H1 (cell line): ENCODE measurements around the gene RAB35. TPM values are rescaled to one million over a fixed set of nuclear protein-coding genes. Genes with fewer than 3 reads are reported as not detected.

Experiments
- CTCF ChIA-PET: fragments of 300-600 bp; sonication (Branson Sonifier 250); formaldehyde crosslinking; loops from one replicate; lab custom pipeline; 2021; ENCODE audit not compliant: partially characterized antibody; lab: Charles Lee
- POLR2A ChIA-PET: fragments of 300-600 bp; sonication (Branson Sonifier 250); formaldehyde crosslinking; loops from one replicate; lab custom pipeline; 2021; ENCODE audit warnings: inconsistent platforms; ENCODE audit not compliant: partially characterized antibody; lab: Charles Lee
- DNase-seq, 2 experiments: peaks; one replicate each; pipeline versions ENCODE4 v3.0.0 to v3.0.0-alpha.2; 2010 to 2022; ENCODE audit warnings: low spot score in 2 of 2, low read depth in 1 of 2, mixed read lengths in 1 of 2
- FAIRE-seq: peaks from 2 replicates; lab custom pipeline; 2011; peaks lifted over from hg19 to GRCh38; lab: Jason Lieb, UNC
- H2AFZ ChIP-seq: 2 replicates; pipeline ENCODE4 v1.8.1; 2012; ENCODE audit warnings: low read length, inconsistent platforms
- H2AK5ac ChIP-seq: 2 replicates; pipeline ENCODE4 v1.6.1; 2013; ENCODE audit warnings: low read depth, low read length
- H2BK120ac ChIP-seq: replicated peaks from 2 replicates; pipeline ENCODE3; 2013; ENCODE audit warnings: low read depth, low read length, inconsistent platforms
- H2BK12ac ChIP-seq: 2 replicates; pipeline ENCODE4 v1.6.1; 2013; ENCODE audit warnings: low read depth, low read length
- H2BK15ac ChIP-seq: 2 replicates; pipeline ENCODE4 v1.6.1; 2013; ENCODE audit warnings: low read length
- H2BK20ac ChIP-seq: 2 replicates; pipeline ENCODE4 v1.6.1; 2013; ENCODE audit warnings: low read length
- H2BK5ac ChIP-seq: 2 replicates; pipeline ENCODE4 v1.6.1; 2013; ENCODE audit warnings: low read depth, low read length
- H3K14ac ChIP-seq: 2 replicates; pipeline ENCODE4 v1.6.1; 2013; ENCODE audit warnings: inconsistent platforms; ENCODE audit not compliant: insufficient read length
- H3K18ac ChIP-seq: 2 replicates; pipeline ENCODE4 v1.6.1; 2013; ENCODE audit warnings: low read length; ENCODE audit errors: extremely low read depth
- H3K23ac ChIP-seq: 2 replicates; pipeline ENCODE4 v1.6.1; 2013; ENCODE audit warnings: inconsistent platforms; ENCODE audit not compliant: insufficient read length
- H3K23me2 ChIP-seq: 2 replicates; pipeline ENCODE4 v1.6.1; 2013; ENCODE audit warnings: low read depth, low read length
- H3K27ac ChIP-seq: 2 replicates; pipeline ENCODE4 v1.6.1; 2011; ENCODE audit warnings: low read depth, low read length, inconsistent platforms
- H3K27me3 ChIP-seq, 4 experiments: replicated peaks in 1 of 4; 1 replicate in 1 of 4; 2 replicates in 3 of 4; pipeline versions ENCODE4 v1.6.1 to v1.8.1; 2011 to 2013; ENCODE audit warnings: low read length in 3 of 4, mild to moderate bottlenecking in 3 of 4, inconsistent platforms in 2 of 4, mixed read lengths in 2 of 4, moderate library complexity in 1 of 4; ENCODE audit not compliant: control insufficient read depth in 3 of 4, insufficient read depth in 3 of 4; ENCODE audit errors: extremely low read depth in 1 of 4
- H3K36me3 ChIP-seq, 4 experiments: 2 replicates each; pipeline versions ENCODE4 v1.6.1 to v1.8.1; 2011 to 2013; ENCODE audit warnings: mild to moderate bottlenecking in 4 of 4, low read length in 3 of 4, moderate library complexity in 2 of 4, control low read depth in 1 of 4, inconsistent platforms in 1 of 4; ENCODE audit not compliant: insufficient read depth in 4 of 4, control insufficient read depth in 2 of 4
- H3K4ac ChIP-seq: replicated peaks from 2 replicates; pipeline ENCODE3; 2013; ENCODE audit warnings: low read length, low read depth, mixed read lengths, inconsistent platforms; ENCODE audit not compliant: insufficient read length
- H3K4me1 ChIP-seq, 4 experiments: replicated peaks in 1 of 4; 1 replicate in 1 of 4; 2 replicates in 3 of 4; pipeline versions ENCODE4 v1.6.1 to v1.8.1; 2011 to 2013; ENCODE audit warnings: low read length in 3 of 4, inconsistent platforms in 2 of 4, mixed read lengths in 1 of 4; ENCODE audit not compliant: insufficient read depth in 4 of 4, control insufficient read depth in 3 of 4
- H3K4me2 ChIP-seq, 2 experiments: 2 replicates each; pipeline versions ENCODE4 v1.6.1 to v1.8.1; 2011 to 2013; ENCODE audit warnings: low read depth in 2 of 2, low read length in 2 of 2, control low read depth in 1 of 2, inconsistent platforms in 1 of 2, mild to moderate bottlenecking in 1 of 2; ENCODE audit not compliant: insufficient read depth in 1 of 2
- H3K4me3 ChIP-seq, 4 experiments: fragments of 200-600, 300-600 bp in 1 of 4; sonication (generic), shearing (Covaris generic), sonication (Bioruptor Twin) in 1 of 4; 2 replicates each; pipeline versions ENCODE4 v1.5.1 to v1.8.1; 2011 to 2016; ENCODE audit warnings: low read length in 4 of 4, low read depth in 3 of 4, control low read depth in 2 of 4, inconsistent platforms in 2 of 4, mild to moderate bottlenecking in 2 of 4, mixed read lengths in 1 of 4, moderate library complexity in 1 of 4; ENCODE audit not compliant: insufficient read depth in 2 of 4; ENCODE audit errors: extremely low read depth in 1 of 4
- H3K56ac ChIP-seq: replicated peaks from 2 replicates; pipeline ENCODE3; 2013; ENCODE audit warnings: low read depth, mild to moderate bottlenecking, mixed read lengths, low read length, inconsistent platforms; ENCODE audit not compliant: insufficient read length
- H3K79me1 ChIP-seq: 2 replicates; pipeline ENCODE4 v1.6.1; 2013; ENCODE audit warnings: low read depth, low read length, control low read depth
- H3K79me2 ChIP-seq, 2 experiments: 2 replicates each; pipeline versions ENCODE4 v1.6.1 to v1.8.1; 2012 to 2013; ENCODE audit warnings: low read length in 2 of 2, mild to moderate bottlenecking in 2 of 2, inconsistent platforms in 1 of 2; ENCODE audit not compliant: insufficient read depth in 2 of 2, control insufficient read depth in 1 of 2
- H3K9ac ChIP-seq, 4 experiments: replicated peaks in 1 of 4; 1 replicate in 1 of 4; 2 replicates in 3 of 4; pipeline versions ENCODE4 v1.6.1 to v1.8.1; 2011 to 2013; ENCODE audit warnings: low read depth in 3 of 4, low read length in 3 of 4, control low read depth in 2 of 4, mild to moderate bottlenecking in 2 of 4, moderate library complexity in 2 of 4, inconsistent platforms in 1 of 4; ENCODE audit errors: extremely low read depth in 1 of 4
- H3K9me3 ChIP-seq, 2 experiments: 2 replicates each; pipeline versions ENCODE4 v1.6.1 to v1.8.1; 2012 to 2013; ENCODE audit warnings: mild to moderate bottlenecking in 2 of 2, moderate library complexity in 2 of 2, control low read depth in 1 of 2, inconsistent platforms in 1 of 2, low read depth in 1 of 2, low read length in 1 of 2, mixed read lengths in 1 of 2; ENCODE audit not compliant: insufficient read depth in 2 of 2
- H4K20me1 ChIP-seq, 2 experiments: replicated peaks in 1 of 2; 2 replicates each; pipeline versions ENCODE3 to v1.8.1; 2011 to 2013; ENCODE audit warnings: inconsistent platforms in 2 of 2, low read length in 2 of 2, mild to moderate bottlenecking in 1 of 2; ENCODE audit not compliant: insufficient read depth in 2 of 2, control insufficient read depth in 1 of 2
- H4K5ac ChIP-seq: 2 replicates; pipeline ENCODE4 v1.6.1; 2013; ENCODE audit warnings: low read length, low read depth, mixed read lengths, inconsistent platforms; ENCODE audit not compliant: insufficient read length
- H4K8ac ChIP-seq: 2 replicates; pipeline ENCODE4 v1.8.0; 2013; ENCODE audit warnings: mild to moderate bottlenecking, moderate library complexity, low read length, inconsistent platforms; ENCODE audit not compliant: insufficient read depth; ENCODE audit errors: extremely low read depth
- H4K91ac ChIP-seq: replicated peaks from 2 replicates; pipeline ENCODE3; 2013; ENCODE audit warnings: low read length, mixed read lengths, inconsistent platforms; ENCODE audit not compliant: insufficient read length
- CTBP2 ChIP-seq: IDR thresholded peaks from 2 replicates; pipeline ENCODE4 v1.7.0; 2011; ENCODE audit warnings: borderline replicate concordance, mild to moderate bottlenecking, moderate library complexity, mixed read lengths, low read length; ENCODE audit not compliant: insufficient read depth, insufficient read length
- JUND ChIP-seq: IDR thresholded peaks from 2 replicates; pipeline ENCODE4 v1.6.1; 2011; ENCODE audit warnings: mild to moderate bottlenecking, improper control_type of control experiment, low read length
- RAD21 ChIP-seq, 2 experiments: IDR thresholded peaks in 1 of 2; conservative IDR thresholded peaks in 1 of 2; 2 replicates each; pipeline ENCODE4 v1.6.1; 2011; ENCODE audit warnings: low read depth in 2 of 2, low read length in 2 of 2, improper control_type of control experiment in 1 of 2, inconsistent platforms in 1 of 2, mild to moderate bottlenecking in 1 of 2, moderate library complexity in 1 of 2
- RNF2 ChIP-seq: fragments of 200-900, 300-1000 bp; sonication (generic); IDR thresholded peaks from 2 replicates; pipeline ENCODE4 v1.7.1; 2016; ENCODE audit warnings: borderline replicate concordance, low read depth, mild to moderate bottlenecking, antibody characterized with exemption, low read length; ENCODE audit not compliant: poor library complexity, severe bottlenecking; ENCODE audit errors: missing control alignments
- SP2 ChIP-seq: IDR thresholded peaks from 2 replicates; pipeline ENCODE4 v1.6.1; 2012; ENCODE audit warnings: mild to moderate bottlenecking, low read length, inconsistent platforms
- TBP ChIP-seq: IDR thresholded peaks from 2 replicates; pipeline ENCODE4 v1.6.1; 2011; ENCODE audit warnings: low read depth, low read length, improper control_type of control experiment
- WGBS, 2 experiments: shearing (Covaris generic) in 1 of 2; methylation state at CpG; one replicate each; pipeline versions ENCODE4 v1.1.6 to v1.1.7; 2013 to 2015; ENCODE audit warnings: low lambda C conversion rate in 2 of 2, mixed read lengths in 2 of 2, inconsistent platforms in 1 of 2, low coverage in 1 of 2, missing lambda C conversion rate in 1 of 2; ENCODE audit not compliant: insufficient replicate concordance in 2 of 2, insufficient coverage in 1 of 2, insufficient read length in 1 of 2; ENCODE audit errors: extremely low coverage in 1 of 2, missing lambda C conversion rate in 1 of 2; 5-methylcytosine and 5-hydroxymethylcytosine counted together
- polyA plus RNA-seq, 7 experiments: library from polyadenylated mRNA; depleted of rRNA in 3 of 7; stranded (reverse) in 5 of 7; unstranded in 2 of 7; fragments of >200 nt in 5 of 7; fragments of 200-250 nt in 2 of 7; gene quantifications; 1 replicate in 5 of 7; 2 replicates in 1 of 7; 4 replicates in 1 of 7; pipeline versions ENCODE4 v1.2.1 to v1.2.3, GENCODE V29; 2011 to 2013; ENCODE audit warnings: missing spikeins in 2 of 7, mixed read lengths in 2 of 7
- total RNA-seq: library from RNA; stranded (reverse); fragmentation: NEBNext Ultra II Directional; extraction: Animal tissue kit (Norgen Biotek cat#: 25700); gene quantifications from 2 replicates; pipeline ENCODE4 v1.2.1, GENCODE V29; 2021
- TF ChIP-seq, protein P1 (sequence below), 3 experiments: IDR thresholded peaks; 1 replicate in 2 of 3; 2 replicates in 1 of 3; pipeline versions ENCODE4 v1.5.1 to v1.6.1; 2011; ENCODE audit warnings: low read length in 3 of 3, mild to moderate bottlenecking in 3 of 3, inconsistent platforms in 2 of 3, low read depth in 1 of 3, moderate library complexity in 1 of 3; ENCODE audit not compliant: insufficient read depth in 1 of 3; ENCODE audit errors: control extremely low read depth in 1 of 3

RAB35 gene
- total and polyA plus RNA-seq, 2 of the 8 experiments (the other 6 are each of a cell fraction or from before 2014, with no cell fraction given) = 33.4 to 39.0 TPM

GRCh38 chr12:120102189-120103043 is 14.1 kb downstream of the RAB35 start:
- ChIA-PET CTCF (interaction anchor here (1.1 to 2.6 kb wide), 8 partner anchors 8 to 164 kb away, joined by 3 to 12 read pairs (median 4); partner anchors contain the start of gene RAB35), POLR2A (interaction anchor here (0.6 to 6.3 kb wide), 12 partner anchors 8 to 189 kb away, joined by 3 to 52 read pairs (median 6); partner anchors contain the start of genes RAB35, RNU4-2 and RPLP0)
- DNase-seq = peak in 1 of 2 experiments; percentile 58
- peaks cover 0 to 47% of the 10 kb centered on the region in 2 experiments; a peak in 3 of 4 replicates for H3K79me2 ChIP-seq
- no peak overlapping the region for H3K4me3 ChIP-seq
- H4K8ac ChIP-seq = no peak overlapping the region; the same call in 1 of the 2 replicates
- H2BK15ac ChIP-seq = no peak overlapping the region; the same call in 1 of the 2 replicates
- no peak overlapping the region for H2BK12ac ChIP-seq
- H3K14ac ChIP-seq = no peak overlapping the region
- H3K4me1 ChIP-seq = peaks cover 0 to 9% (median 5%) of the 10 kb centered on the region in 4 experiments; a peak in 5 of 7 replicates
- no peak overlapping the region; a peak in 1 of 7 replicates for H3K9ac ChIP-seq
- H3K36me3 ChIP-seq = peaks cover 0 to 15% (median 5%) of the 10 kb centered on the region in 4 experiments; a peak in 6 of 8 replicates
- H3K4ac ChIP-seq = no peak overlapping the region
- H4K91ac ChIP-seq = no peak overlapping the region
- peak overlapping the region; percentile 25 for H3K56ac ChIP-seq
- H2BK120ac ChIP-seq = no peak overlapping the region
- 90% methylated on average over 25 of the region's 30 CpGs; no CpG with 5 or more reads in 1 of the 2 experiments for WGBS, 2 experiments
- H2BK5ac ChIP-seq = no peak overlapping the region
- H3K27me3 ChIP-seq = no peaks in the 10 kb centered on the region
- peaks cover 10% of the 10 kb centered on the region; the same call in 1 of the 2 replicates for H3K79me1 ChIP-seq
- no peak overlapping the region for H3K23ac ChIP-seq
- no peak overlapping the region for H2BK20ac ChIP-seq
- H3K18ac ChIP-seq = no peak overlapping the region
- H2AFZ ChIP-seq = no peak overlapping the region
- no peaks in the 10 kb centered on the region for H3K9me3 ChIP-seq
- peak overlapping the region; percentile 7; the same call in 1 of the 2 replicates for H3K27ac ChIP-seq
- no peaks in the 10 kb centered on the region for H3K23me2 ChIP-seq
- no peak for FAIRE-seq
- no peak overlapping the region for H2AK5ac ChIP-seq
- H4K20me1 ChIP-seq = peaks cover 6 to 19% of the 10 kb centered on the region in 2 experiments
- H4K5ac ChIP-seq = no peak overlapping the region
- no peak overlapping the region for H3K4me2 ChIP-seq
- TF ChIP-seq SP2 (no peak), TBP (no peak), JUND (no peak), RNF2 (no peak), CTBP2 (no peak), RAD21 (IDR thresholded peaks at IDR 0.05 in 1 of 2, conservative IDR thresholded peaks at IDR 0.05 in 1 of 2; ENCODE audit: low read depth in 2 of 2, low read length in 2 of 2) (peak in 1 of 2 experiments; percentile 2; a peak in 1 of 4 replicates)
- TF ChIP-seq, protein P1, sequence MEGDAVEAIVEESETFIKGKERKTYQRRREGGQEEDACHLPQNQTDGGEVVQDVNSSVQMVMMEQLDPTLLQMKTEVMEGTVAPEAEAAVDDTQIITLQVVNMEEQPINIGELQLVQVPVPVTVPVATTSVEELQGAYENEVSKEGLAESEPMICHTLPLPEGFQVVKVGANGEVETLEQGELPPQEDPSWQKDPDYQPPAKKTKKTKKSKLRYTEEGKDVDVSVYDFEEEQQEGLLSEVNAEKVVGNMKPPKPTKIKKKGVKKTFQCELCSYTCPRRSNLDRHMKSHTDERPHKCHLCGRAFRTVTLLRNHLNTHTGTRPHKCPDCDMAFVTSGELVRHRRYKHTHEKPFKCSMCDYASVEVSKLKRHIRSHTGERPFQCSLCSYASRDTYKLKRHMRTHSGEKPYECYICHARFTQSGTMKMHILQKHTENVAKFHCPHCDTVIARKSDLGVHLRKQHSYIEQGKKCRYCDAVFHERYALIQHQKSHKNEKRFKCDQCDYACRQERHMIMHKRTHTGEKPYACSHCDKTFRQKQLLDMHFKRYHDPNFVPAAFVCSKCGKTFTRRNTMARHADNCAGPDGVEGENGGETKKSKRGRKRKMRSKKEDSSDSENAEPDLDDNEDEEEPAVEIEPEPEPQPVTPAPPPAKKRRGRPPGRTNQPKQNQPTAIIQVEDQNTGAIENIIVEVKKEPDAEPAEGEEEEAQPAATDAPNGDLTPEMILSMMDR (IDR thresholded peaks at IDR 0.05; ENCODE audit: control extremely low read depth in 1 of 3, insufficient read depth in 1 of 3, low read depth in 1 of 3, low read length in 3 of 3) = peak in 1 of 3 experiments; percentile 6; a peak in 2 of 4 replicates
